HG03521 (cell line): ENCODE results near the gene SHISA5.

Experiments used
- ATAC-seq: cut with Tn5 transposase; IDR thresholded peaks from one replicate; pipeline ENCODE4 v1.9.1; 2021; ENCODE audit warnings: mild to moderate bottlenecking, moderate library complexity; ENCODE audit not compliant: unreplicated experiment

SHISA5 gene

GRCh38 chr3:48432411-48433371 is 71.3 kb downstream of the SHISA5 start:
- ATAC-seq = no peak

DNA sequence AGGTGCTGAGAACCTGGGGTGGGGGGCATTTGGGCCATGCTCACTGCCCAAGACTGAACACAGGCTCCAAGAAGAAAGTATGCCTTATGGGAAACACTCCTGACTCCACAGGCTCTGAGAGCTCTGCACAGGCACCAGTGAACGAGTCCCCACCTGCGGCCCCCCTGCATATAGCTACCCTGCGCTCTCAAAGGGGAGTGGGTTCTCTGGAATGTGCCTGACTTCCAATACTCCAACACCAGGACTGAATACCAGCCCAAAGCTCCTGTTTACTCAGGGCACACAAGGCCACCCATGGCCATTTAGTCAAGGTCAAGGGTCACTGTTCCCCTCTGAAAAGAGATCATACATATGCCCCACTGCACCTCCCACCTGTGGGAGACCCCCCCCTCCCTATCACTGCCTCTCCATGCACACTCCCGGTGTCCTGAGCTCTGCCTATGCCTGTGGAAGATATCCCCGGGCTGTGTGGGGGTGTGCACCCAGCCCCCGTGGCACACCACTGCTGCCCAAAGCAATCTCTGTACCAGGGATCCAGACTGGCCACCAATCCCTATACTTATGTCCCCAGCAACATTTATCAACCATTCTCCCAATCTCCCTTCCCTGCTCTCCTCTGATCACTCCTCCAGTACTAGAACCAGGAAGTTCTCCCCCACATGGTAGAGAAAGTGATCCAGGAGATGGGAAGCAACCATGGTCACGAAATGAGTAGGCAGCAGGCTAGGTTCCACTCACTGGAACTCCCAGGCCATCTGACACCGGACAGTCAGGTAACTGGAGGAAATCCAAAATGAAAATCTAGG is 72.5 kb downstream of the SHISA5 start:
- ATAC-seq = no peak

DNA sequence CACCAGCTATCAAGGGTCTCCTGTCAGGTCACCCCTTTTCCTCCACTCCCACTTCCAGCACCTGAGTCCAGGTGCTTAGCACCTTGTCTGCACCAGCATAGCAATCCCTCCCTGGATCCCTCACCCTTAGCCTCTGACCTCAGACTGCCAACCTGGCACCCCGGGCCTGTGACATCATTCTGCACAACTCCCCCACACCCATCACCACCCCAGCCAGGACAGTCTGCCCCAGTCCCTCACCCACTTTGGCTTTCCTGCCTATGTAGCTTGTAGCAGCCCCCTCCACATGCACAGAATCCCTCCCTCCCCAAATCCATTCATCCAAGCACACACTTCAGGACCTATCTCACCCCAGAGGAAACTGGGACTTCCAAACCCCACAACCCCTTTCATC is 73.3 kb downstream of the SHISA5 start:
- no peak for ATAC-seq

GRCh38 chr3:48429960-48430707 is 73.8 kb downstream of the SHISA5 start, which contains the start of gene PLXNB1:
Gene PLXNB1 (minus strand): TSS chr3:48430086. CDS start chr3:48424611, 5,475 bp downstream.
- ATAC-seq = no peak

DNA sequence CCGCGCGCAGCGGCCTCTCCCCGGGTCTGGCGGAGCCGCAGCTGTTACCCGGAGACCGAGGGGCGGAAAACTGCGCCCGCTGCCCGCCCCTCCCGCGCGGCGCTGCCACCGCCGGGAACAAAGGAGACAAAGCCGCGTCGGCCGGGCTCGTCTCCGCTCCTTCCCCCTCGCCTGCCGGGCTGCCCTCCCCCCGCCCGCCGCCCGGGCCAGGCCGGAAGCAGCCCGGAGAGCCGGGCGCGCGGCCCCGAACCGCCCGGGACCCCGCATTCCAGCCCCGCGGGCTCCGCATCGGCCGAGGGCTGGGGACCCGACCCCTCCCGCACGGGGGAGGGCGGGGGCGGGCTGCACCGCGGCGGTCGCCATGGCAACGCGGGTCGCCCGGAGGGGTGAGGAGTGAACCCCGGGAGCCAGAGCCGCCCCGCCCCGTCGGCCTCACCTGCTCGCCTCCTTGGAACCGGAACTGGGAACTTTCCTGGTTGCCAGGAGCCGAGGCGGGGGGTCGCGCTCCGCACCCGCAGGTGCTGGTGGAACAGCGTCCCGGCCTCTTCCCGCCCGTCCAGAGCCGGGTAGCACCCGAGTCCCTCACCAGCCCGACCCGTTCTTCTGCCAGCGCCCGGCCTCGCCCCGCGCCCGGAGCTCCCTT is 74.5 kb downstream of the SHISA5 start:
- no peak for ATAC-seq

DNA sequence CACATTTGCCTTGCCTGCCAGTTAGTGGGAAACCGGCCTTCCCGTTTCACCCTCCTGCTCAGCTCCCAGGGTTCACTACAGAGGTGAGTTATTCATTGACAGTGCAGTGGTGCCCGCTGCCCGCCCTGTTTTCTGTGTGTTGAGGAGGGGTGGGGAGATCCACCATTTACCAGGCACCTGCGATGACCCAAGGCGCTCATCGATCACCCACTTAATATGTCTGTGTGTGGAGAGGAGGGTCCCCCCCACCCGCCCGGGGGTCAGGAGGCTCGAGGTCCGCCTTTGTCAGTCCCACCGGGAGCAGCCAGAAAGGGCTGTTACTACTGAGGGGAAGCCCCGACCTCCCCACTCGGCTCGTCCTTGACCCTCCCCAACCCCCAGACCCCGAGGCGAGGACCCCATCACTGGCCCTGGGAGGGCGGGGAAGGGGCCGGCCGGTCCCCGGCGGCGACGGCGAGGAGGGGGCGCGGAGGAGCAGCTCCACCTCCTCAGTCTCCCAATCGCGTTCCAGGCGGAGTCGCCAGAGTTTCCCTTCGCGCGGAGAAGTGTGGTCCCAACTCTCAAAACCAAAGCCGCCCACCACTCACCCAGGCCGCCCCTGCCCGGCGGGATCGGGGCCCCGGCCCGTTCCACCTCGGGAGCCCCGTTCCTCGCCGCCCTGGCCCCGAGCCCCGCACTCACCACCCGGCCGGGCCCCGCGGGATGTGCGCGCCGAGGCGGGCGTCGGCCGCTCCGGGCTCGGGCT is 75.2 kb downstream of the SHISA5 start:
- ATAC-seq = no peak

DNA sequence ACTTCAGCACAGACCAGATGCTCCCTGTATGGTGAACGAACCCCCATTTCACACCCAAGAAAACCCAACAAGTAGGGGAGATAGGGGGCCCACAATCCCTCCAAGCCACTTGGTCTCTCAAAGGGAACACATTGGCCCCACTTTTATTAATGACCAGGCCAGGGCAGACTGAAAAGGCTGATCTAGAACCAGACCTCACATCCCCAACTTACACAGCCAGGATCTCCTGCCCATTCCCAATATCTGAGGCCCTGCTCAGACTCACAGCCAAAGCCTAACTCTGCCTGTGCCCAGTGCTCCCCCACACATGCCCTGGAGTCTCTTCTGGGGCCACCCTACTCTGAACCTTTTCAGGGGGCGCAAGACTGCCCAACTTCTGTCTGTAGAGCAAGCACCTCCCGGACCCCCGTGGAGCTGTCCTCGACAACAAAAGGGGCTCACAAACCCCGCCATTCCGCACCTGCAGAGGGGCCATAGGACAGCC is 75.8 kb downstream of the SHISA5 start:
- no peak for ATAC-seq

- ATAC-seq = no peak
These were observed 76.4 kb downstream of the SHISA5 start for GRCh38 chr3:48427630-48427962.

DNA sequence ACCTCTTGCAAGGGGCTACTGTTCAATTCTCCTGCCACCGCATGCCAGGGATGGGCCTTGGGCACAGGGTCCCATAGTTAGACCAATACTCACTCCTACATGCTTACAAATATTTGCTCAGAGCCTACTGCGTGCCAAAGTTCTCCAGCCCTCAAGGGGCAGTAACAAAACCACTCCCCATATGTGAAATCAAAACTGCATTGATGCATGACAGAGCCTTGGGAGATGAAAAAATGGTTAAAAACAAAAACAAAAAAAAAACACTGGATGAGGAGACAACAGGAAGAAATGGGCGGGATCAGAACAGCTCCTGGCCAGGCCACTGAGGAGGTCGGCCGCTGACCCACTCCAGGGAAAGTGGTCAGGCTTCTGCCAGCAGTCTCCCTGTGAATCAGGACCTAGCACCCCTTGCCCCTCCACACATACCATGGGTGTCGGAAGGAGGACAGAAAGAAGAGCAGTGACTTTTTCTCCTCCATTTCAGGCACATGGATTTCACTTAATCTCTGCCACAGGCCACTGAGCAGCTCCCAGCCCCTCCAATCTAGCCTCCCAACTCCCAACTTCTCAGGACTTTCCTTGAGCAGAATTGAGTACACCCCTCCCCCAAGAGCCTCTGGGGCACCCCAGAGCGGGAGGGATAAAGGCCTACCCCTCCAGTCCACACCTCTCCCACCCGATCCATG is 76.9 kb downstream of the SHISA5 start:
- no peak for ATAC-seq

GRCh38 chr3:48426401-48426909 is 77.5 kb downstream of the SHISA5 start:
- ATAC-seq = no peak

GRCh38 chr3:48425281-48425812 is 78.6 kb downstream of the SHISA5 start:
- ATAC-seq = no peak

DNA sequence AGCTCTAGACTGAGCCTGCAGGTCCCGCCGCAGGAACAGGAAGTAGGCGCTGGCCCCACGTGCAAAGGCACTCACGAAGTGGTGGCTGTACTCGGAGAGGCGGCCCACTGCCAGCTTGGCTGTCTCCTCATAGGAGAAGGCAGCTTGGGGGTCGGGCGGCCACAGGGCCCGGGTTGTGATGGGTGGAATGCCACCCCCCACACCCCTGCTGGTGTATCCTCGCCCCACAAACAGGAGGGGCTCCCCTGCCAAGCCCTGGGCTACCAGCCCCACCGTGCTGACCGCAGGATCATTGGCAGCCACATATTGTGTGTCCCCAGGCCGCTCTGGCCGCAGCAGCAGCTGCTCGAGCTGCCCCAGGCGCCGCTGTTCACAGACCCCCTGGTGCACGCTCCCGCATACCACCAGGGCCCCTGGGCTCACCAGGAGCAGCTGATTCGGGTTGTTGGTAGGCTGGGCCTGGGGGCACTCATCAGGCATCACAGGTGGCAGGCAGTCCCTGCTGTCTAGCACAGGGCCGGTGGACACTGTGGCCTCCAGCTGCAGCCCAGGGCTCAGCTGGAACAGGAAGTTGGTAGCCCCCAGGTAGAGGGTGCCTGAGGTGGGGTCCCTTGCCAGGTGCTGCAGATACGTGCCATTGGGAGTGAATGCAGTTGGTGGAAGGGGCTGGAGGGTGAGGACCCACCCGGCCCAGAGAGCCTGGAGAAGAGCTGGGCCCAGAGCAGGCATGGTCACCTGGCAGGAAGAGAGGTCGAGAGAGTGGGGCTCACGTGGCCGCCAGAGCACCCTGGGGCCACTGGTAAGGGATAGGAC is 79.9 kb downstream of the SHISA5 start:
- no peak for ATAC-seq

- ATAC-seq = no peak
These were observed 80.6 kb downstream of the SHISA5 start for GRCh38 chr3:48423241-48423882.

DNA sequence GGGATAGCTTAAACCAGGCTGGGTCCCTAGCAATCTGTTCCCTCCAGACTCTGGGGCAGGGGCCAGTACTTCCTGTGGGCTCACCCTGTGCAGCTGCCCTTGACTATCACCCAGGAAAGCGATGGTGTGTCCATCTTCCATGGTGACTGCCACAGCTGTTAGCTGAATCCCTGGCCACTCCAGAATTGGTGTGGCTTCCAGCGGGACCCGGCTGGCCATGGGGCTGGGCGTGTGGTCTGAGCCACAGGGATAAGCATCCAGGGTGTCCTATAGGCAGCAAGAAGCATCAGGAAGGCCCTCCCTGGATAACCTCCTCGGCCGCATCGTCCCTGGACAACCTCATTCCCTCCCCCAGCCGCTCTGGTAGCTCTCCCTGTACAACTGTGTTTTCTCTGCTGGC is 81.3 kb downstream of the SHISA5 start:
- ATAC-seq = no peak

GRCh38 chr3:48422272-48422671 is 81.7 kb downstream of the SHISA5 start:
- ATAC-seq = no peak

GRCh38 chr3:48420561-48420960 is 83.4 kb downstream of the SHISA5 start:
- no peak for ATAC-seq

GRCh38 chr3:48419597-48419996 is 84.4 kb downstream of the SHISA5 start:
- ATAC-seq = no peak
